ENCODE data around the gene MASP1. TPM values are rescaled to one million over a fixed set of nuclear protein-coding genes. Genes with fewer than 3 reads are reported as not detected.

Gene MASP1
- total RNA-seq, 4 donors from 2014 or later, result 2.3 to 26.1 (median 5.2) TPM; not detected in 1

DNA sequence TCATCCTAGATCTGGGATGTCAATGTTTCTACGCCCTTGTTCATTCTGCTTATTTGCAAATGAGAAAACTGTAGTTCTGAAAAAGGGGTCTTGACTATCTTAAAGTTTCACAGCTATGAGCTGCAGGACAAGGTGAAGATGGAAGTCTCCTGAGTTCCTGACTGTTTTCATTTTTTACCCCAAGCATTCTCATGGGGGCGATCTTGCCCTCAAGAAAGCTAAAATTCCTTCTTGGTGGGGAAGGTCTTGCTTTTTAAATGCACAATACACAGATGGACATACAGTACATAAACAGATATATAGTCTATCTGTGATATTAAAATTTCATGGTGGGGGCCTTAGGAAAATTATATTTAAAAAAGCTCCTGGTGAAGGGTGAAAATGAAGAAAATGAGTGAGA is 32.4 kb downstream of the MASP1 start:
- Histone ChIP-seq H3K27ac (no peak overlapping the region), H3K4me3 (no peak overlapping the region), H3K27me3 (no peaks in the 10 kb centered on the region), H3K4me1 (peaks cover 0 to 14% (median 6%) of the 10 kb centered on the region in 3 donors), H3K9me3 (no peaks in the 10 kb centered on the region), H3K36me3 (peaks cover 0 to 15% of the 10 kb centered on the region in 2 donors)
- TF ChIP-seq POLR2A (IDR thresholded peaks at IDR 0.05) (no peak), EP300 (IDR thresholded peaks at IDR 0.05) (no peak), POLR2AphosphoS5 (IDR thresholded peaks at IDR 0.05) (no peak)
- TF ChIP-seq, protein P1, sequence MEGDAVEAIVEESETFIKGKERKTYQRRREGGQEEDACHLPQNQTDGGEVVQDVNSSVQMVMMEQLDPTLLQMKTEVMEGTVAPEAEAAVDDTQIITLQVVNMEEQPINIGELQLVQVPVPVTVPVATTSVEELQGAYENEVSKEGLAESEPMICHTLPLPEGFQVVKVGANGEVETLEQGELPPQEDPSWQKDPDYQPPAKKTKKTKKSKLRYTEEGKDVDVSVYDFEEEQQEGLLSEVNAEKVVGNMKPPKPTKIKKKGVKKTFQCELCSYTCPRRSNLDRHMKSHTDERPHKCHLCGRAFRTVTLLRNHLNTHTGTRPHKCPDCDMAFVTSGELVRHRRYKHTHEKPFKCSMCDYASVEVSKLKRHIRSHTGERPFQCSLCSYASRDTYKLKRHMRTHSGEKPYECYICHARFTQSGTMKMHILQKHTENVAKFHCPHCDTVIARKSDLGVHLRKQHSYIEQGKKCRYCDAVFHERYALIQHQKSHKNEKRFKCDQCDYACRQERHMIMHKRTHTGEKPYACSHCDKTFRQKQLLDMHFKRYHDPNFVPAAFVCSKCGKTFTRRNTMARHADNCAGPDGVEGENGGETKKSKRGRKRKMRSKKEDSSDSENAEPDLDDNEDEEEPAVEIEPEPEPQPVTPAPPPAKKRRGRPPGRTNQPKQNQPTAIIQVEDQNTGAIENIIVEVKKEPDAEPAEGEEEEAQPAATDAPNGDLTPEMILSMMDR (IDR thresholded peaks at IDR 0.05), result no peak
- 50 to 94% methylated on average over 2 of the region's 2 CpGs for WGBS, 2 donors (ENCODE audit: low coverage in 1 of 2)
- no peak for ATAC-seq

DNA sequence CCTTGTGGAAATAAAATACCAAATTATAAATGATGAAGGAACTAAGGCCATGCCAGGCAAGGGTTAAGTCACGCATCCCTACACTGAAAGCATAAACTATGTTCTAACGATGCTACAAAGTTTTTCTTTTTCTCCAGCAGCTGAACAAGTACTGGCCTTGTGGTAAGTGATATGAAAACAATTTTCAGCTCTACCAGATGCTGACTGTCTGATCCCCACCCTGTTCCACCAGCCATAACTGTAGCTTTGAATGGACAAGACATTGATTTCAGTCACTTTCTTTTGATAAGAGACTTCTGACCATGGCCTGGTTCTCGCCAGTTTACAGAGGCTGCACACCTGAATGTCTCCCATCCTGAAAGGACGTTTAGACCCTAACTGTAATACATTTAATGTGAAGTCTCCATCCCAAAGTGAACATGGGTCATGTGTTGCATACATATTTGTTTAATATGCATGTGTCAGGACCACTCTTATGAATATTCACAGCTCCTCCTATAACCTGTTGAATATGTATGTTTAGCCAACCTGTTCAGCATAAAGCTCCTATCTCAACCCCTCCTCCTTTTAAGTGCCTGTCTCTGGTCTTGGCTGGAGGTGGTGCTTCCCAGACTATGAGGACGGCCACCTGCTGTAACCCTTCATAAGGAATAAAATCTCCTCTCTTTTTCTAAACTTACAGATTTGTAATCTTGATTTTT is 33.4 kb downstream of the MASP1 start:
- no peaks in the 10 kb centered on the region for H3K9me3 ChIP-seq
- 44 to 67% methylated on average over 4 to 5 of the region's 5 CpGs for WGBS, 2 donors (ENCODE audit: low coverage in 1 of 2)

DNA sequence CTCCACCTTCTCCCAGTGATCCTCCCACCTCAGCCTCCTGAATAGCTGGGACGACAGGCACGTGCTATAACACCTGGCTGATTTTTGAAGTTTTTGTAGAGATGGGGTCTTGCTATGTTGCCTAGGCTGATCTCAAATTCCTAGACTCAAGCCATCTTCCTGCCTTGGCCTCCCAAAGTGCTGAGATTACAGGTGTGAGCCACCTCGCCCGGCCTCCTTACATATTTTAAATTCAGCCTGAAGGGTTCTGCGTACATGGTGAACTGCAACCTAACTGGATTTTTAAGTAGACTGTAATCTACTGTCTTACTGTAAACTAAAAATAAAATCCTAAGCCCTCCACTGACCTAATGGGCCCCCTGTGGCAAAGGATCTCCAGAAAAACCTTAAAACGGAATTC is 34.1 kb downstream of the MASP1 start:
- TF ChIP-seq, protein P1 (IDR thresholded peaks at IDR 0.05), result no peak
- TF ChIP-seq EP300 (IDR thresholded peaks at IDR 0.05) (no peak), POLR2A (IDR thresholded peaks at IDR 0.05) (no peak), POLR2AphosphoS5 (IDR thresholded peaks at IDR 0.05) (no peak)
- no peaks in the 10 kb centered on the region for H3K9me3 ChIP-seq
- WGBS, 2 donors (ENCODE audit: low coverage in 1 of 2), result 96 to 97% methylated on average over 3 to 5 of the region's 6 CpGs
- H3K27me3 ChIP-seq, result no peaks in the 10 kb centered on the region
- no peak for ATAC-seq
- H3K36me3 ChIP-seq, result peaks cover 0 to 15% of the 10 kb centered on the region in 2 donors
- H3K27ac ChIP-seq, result no peak overlapping the region
- H3K4me1 ChIP-seq, result no peaks in the 10 kb centered on the region
- no peak overlapping the region for H3K4me3 ChIP-seq

More for the DNA sequence above, 33.4 kb downstream of the MASP1 start:
- Histone ChIP-seq H3K27me3 (no peaks in the 10 kb centered on the region), H3K4me3 (no peak overlapping the region), H3K27ac (no peak overlapping the region), H3K4me1 (peaks cover 0 to 4% (median 0%) of the 10 kb centered on the region in 3 donors), H3K36me3 (peaks cover 0 to 15% of the 10 kb centered on the region in 2 donors)
- TF ChIP-seq POLR2A (IDR thresholded peaks at IDR 0.05) (no peak), EP300 (IDR thresholded peaks at IDR 0.05) (no peak), POLR2AphosphoS5 (IDR thresholded peaks at IDR 0.05) (no peak)
- TF ChIP-seq, protein P1 (IDR thresholded peaks at IDR 0.05), result no peak
- ATAC-seq, result no peak

DNA sequence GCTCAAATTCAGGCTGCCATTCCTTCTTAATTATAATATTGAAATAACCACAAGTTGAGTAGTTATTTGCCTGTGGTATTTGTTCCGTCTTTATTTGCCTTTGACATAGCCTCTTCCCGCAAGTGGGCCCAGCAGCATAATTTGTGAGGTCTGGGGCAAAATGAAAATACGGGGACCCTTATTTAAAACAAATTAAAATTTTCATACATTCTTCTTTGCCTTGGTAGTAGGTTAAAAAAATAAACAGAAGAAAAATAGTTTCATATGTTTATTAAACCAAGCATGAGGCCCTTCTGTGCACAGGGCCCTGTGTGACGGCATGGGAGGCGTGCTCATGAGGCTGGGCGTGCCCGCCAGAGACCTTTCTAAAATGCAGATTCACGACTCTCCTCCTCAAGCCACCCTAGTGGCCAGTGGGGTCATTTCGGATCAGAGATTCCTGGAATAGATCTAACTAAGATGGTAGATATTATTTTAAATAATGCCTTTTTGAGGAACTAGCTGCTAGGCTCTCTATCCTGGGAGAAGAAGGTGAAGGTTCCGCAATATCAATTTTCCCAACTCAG is 35.4 kb downstream of the MASP1 start:
- H3K4me1 ChIP-seq, result no peaks in the 10 kb centered on the region
- WGBS, 2 donors (ENCODE audit: low coverage in 1 of 2), result 85 to 86% methylated on average over 7 to 8 of the region's 10 CpGs
- H3K4me3 ChIP-seq, result no peak overlapping the region
- H3K27me3 ChIP-seq, result no peaks in the 10 kb centered on the region
- ATAC-seq, result no peak
- H3K27ac ChIP-seq, result no peak overlapping the region
- H3K9me3 ChIP-seq, result no peaks in the 10 kb centered on the region
- TF ChIP-seq POLR2A (IDR thresholded peaks at IDR 0.05), result no peak
- no peak for TF ChIP-seq POLR2AphosphoS5 (IDR thresholded peaks at IDR 0.05)
- TF ChIP-seq EP300 (IDR thresholded peaks at IDR 0.05), result no peak
- TF ChIP-seq, protein P1 (IDR thresholded peaks at IDR 0.05), result no peak
- peaks cover 0 to 15% of the 10 kb centered on the region in 2 donors for H3K36me3 ChIP-seq

DNA sequence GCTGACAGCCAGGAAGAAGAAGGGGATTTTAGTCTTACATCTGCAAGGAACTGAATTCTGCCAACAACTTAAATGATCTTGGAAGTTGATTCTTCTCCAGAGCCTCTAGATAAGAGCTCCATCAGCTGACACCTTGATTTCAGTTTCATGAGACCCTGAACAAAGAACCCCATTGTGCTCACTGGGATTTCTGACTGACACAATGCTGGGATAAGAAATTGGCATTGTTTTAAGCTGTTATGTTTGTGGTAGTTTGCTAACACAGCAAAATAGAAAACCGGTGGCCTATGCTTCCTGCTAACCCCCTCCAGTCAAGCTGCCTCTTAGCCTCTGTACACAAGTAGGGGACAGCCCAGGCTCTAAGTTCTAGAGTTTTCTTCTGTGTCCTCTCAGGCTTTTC is 36.2 kb downstream of the MASP1 start:
- Histone ChIP-seq H3K4me3 (no peak overlapping the region), H3K27ac (no peak overlapping the region), H3K27me3 (no peaks in the 10 kb centered on the region), H3K4me1 (no peaks in the 10 kb centered on the region), H3K36me3 (peaks cover 0 to 11% of the 10 kb centered on the region in 2 donors), H3K9me3 (no peaks in the 10 kb centered on the region)
- no peak for TF ChIP-seq EP300 (IDR thresholded peaks at IDR 0.05)
- TF ChIP-seq, protein P1 (IDR thresholded peaks at IDR 0.05), result no peak
- TF ChIP-seq POLR2AphosphoS5 (IDR thresholded peaks at IDR 0.05), result no peak
- TF ChIP-seq POLR2A (IDR thresholded peaks at IDR 0.05), result no peak
- no peak for ATAC-seq
- WGBS, 2 donors (ENCODE audit: low coverage in 1 of 2), result 31% methylated on average over 1 of the region's 1 CpG; no CpG with 5 or more reads in 1 of the 2 donors
